Left colon (tissue), 2 donors: ENCODE results near the gene KCNJ10. TPM values are rescaled to one million over a fixed set of nuclear protein-coding genes. Genes with fewer than 3 reads are reported as not detected.

Experiments used
- ATAC-seq: fragments of 200-7000 bp; cut with Tn5 transposase; one replicate; pipeline ENCODE4 v1.9.1; 2020; ENCODE audit warnings: mild to moderate bottlenecking, moderate library complexity
- DNase-seq, 2 donors: peaks; one replicate each; pipeline ENCODE4 v3.0.0-alpha.2; 2020
- intact Hi-C, 2 donors: fragments of 100-400 bp; cut with DNase I in 1 of 2; cut with micrococcal nuclease in 1 of 2; formaldehyde crosslinking; loops; one replicate each; pipeline versions ENCODE4 v1.11.2 to v1.14.0; 2022; cut with DNase I, micrococcal nuclease
- total RNA-seq, 2 donors: library from RNA; stranded (reverse); fragmentation: NEBNext Ultra II Directional; extraction: Animal tissue kit (Norgen Biotek cat#: 25700); gene quantifications; one replicate each; pipeline ENCODE4 v1.2.1, GENCODE V29; 2021
- donor health status: DM: no; HTN: no; CAD: no.
- donor health status: DM: yes; HTN: yes; CAD: no.

Gene KCNJ10
- total RNA-seq, 2 donors from 2014 or later, result 0.45 TPM; not detected in 1

DNA sequence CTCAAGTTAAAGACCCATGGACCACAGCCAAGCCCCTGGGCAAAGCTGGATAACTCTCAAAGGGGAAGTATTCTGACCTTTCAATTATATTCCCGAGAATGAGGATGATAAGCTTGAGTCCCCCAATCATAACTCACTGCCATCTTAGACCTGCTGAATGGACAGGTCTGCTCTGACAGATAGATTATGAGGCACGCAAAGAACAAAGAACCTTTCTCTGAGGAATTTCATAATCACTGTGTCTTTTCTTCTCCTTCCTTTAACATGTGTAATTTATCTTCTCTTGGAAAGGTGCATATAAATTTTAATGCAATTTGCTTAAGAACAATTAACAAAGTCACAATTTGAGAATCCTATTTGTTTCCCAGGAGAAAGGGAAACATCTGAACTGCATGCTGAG lies 60.2 kb downstream of the KCNJ10 start:
- no peak for ATAC-seq
- intact Hi-C loops, result loop anchor here (5.0 kb wide), 2 partner anchors 72 to 212 kb away; no protein-coding TSS in a partner anchor
- DNase-seq, result no peak

DNA sequence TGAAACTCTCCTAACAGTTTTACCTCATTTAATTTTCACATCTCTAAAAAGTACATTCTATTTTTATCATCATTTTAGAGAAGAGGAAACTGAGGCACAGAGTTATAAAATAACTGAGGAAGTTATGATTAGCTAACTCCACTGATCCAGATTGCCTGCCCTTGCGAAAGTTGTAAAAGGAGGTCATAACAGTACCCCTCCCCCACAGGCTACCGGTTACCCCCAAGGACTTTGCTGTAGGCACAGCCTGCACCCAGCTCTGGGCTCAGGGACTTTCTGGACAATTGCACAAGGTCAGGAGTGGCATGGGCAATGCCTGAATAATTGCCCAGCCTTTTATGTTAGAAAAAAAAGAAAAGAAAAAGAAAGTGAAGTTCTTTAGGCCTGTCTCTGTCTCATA lies 60.9 kb downstream of the KCNJ10 start:
- no peak for ATAC-seq
- intact Hi-C loops, result loop anchor here (5.0 kb wide), 2 partner anchors 72 to 212 kb away; no protein-coding TSS in a partner anchor
- DNase-seq, result no peak

DNA sequence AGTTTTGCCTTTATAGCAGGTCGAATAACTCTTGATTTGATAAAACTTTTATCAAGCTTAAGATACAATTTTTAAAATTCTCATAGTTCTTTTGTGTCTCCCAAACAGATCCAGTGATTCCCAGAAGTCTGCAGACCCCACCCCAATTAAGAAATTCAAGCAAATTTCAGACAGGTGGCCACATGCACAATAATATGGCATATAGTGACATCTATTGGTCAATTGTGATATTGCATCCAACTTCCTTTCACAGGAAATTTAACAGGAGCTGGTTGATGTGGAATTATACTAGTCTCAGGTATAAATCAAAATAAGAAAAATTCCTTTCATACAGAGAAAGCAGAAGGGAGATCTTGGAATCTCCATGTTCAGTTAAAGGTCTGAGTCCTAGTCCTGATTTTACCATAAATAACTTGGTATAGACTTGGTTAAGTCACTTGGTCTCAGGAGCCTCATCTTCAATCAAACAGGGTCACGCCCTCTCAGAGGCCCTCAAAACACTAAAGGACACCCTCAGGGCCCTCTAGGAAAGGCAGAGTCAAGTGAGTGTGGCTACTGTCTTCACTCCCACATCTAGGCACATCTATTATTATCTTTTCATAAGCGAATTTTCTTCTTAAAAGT lies 62.3 kb downstream of the KCNJ10 start:
- ATAC-seq, result no peak
- DNase-seq, result no peak

DNA sequence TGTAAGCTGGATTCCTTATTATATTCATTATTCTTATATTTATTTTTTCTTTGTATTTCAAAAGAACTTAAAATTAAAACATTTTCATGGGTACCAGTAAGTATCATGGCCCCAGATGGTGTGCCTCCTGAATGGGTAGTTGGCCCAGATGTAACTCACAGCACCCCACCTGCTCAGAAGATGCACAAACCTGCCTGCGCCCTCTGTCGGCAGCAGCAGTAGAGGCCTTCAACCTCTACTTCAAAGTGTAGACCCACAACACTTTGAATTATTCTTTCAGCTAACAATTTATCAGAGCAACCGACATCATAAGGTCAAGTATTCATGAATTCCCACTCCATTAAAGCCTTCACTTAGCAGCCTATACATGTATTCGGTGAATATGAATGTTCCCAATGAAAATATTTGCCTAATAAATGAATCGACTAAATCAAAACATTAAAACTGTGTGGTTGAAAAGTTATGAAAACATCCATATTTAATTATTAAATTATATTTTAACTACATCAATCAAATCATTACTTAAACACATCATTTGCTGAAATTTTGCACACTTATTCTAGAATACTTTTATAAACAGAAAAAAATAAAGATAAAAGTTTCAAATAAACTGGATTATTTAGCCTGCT lies 63.5 kb downstream of the KCNJ10 start:
- ATAC-seq (peak; percentile 86), DNase-seq (peak; percentile 62 to 87)
- intact Hi-C loops, result loop anchor here (2.0 to 5.0 kb wide), 3 partner anchors 69 to 209 kb away; no protein-coding TSS in a partner anchor

More for the DNA sequence above, 62.3 kb downstream of the KCNJ10 start:
- intact Hi-C loops, result loop anchor here (2.0 to 5.0 kb wide), 3 partner anchors 70 to 210 kb away; no protein-coding TSS in a partner anchor

DNA sequence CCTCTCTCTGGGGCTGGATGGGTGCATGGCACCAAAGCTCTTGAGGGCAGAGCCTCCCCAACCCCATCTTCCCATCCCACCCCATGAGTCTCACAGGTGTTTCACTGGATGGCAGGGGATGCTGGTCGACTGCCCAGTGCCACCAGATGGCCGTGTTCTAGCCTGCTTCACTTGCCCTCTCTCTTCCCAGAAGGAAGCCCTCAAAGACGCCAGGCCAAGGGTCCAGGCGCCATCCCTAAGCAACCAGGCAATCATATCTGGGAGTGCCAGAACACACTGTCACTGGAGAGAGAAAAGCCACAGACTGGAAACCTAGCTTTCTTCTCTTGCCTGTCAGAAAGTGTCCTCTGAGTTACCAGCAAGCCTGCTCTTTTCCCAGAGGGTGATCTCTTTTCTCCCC lies 64.9 kb downstream of the KCNJ10 start:
- ATAC-seq (peak; percentile 10), DNase-seq (no peak)
- intact Hi-C loops, result loop anchor here (5.0 kb wide), 2 partner anchors 68 to 208 kb away; no protein-coding TSS in a partner anchor

DNA sequence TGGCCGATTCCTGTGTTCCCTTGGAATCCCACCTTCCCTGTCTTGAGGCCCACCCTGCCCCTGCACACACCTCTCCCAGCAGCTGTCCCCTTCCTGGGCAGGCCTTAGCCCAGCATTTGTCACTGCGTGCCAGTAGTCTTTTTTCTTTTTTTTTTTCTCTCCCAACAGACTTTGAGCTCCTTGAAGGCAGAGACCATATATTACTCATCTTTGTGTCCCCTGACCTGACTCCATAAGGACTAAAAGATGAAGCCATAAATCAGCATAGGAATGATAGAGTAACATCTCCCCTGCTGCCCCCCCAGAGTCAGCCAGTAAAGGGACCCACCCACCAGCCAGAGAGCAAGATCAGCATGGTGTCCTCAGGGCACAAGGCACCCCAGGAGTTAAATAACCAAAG lies 65.5 kb downstream of the KCNJ10 start:
- ATAC-seq (peak; percentile 61), DNase-seq (no peak)
- intact Hi-C loops, result no loop called here

DNA sequence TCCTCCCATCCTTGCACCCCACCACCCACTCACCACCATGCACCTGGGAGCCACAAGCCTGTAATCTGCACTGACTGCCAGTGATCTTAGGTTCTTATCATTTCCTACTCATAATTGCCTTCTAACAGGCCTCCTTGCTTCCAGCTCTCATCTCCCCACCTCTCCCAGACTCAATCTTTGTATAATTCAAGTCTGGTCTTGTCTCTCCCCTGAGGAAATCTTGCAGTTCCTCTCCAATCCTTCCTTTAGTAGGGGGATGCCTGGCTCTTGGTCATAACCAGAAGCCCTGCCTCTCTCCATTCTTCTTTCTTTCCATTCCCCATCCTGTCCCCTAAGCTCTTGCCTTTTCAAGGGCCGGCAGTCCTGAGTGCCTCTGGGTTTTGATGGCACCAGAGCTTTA lies 66.0 kb downstream of the KCNJ10 start:
- no peak for DNase-seq
- intact Hi-C loops, result no loop called here
- no peak for ATAC-seq

DNA sequence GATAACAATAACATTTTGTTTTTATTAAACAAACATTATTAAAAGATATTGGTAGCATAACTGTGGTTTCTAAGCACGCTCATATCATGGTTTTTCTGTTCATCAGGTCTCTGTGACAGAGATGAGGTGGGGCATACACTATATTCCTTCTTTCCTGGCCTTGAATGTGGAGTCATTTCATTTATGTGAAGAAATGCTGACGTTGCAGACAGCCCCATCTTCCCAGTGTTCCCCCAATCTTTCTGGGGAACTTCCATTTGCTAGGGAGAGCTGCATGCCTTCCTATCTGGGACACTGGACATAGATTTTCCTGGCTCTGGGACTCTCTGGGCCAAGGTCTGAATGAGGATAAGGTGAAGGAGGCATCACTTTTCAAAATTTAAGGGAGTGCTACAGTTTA lies 68.5 kb downstream of the KCNJ10 start:
- ATAC-seq, result no peak
- no peak for DNase-seq
- intact Hi-C loops, result no loop called here

DNA sequence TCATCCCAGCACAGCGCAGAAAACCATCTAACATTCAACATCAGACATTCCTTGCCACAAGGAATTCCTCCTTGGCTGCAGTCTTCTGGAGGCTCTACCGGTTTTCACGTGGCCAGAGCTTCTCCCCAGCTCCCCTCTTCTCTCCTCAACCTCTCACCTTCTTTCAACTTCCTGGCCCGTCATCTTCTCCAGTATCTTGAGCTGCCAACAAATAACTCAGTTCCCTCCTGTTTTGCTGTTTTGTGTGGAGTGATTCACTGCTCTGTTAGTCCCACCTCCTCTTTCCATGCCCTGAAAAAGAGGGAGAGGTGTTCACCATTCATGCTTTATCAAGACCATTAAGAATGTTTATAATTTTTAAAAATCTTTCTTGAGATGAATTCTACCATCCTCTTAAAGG lies 70.8 kb downstream of the KCNJ10 start:
- intact Hi-C loops, result no loop called here

DNA sequence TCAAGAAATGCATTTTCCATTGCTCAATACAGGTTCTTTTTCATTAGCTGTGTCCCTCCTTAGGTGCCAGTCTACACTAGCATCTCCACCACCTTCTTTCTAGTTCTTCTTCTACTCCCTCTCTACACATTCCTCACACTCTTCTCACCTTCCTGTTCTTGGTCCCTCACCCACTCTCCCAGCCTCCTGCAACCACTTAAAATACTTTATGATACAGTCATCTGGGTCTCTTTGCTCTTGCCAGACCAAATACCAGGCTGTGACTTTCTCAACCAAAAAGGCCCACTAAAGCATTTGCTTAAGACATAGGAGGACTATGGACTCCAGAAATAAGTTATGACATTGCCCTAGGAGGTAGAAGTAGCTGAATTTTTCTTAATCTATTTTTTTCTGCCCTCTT lies 73.3 kb downstream of the KCNJ10 start:
- DNase-seq, result no peak
- intact Hi-C loops, result no loop called here
- ATAC-seq, result no peak

More for the DNA sequence above, 70.8 kb downstream of the KCNJ10 start:
- DNase-seq (no peak), ATAC-seq (no peak)

DNA sequence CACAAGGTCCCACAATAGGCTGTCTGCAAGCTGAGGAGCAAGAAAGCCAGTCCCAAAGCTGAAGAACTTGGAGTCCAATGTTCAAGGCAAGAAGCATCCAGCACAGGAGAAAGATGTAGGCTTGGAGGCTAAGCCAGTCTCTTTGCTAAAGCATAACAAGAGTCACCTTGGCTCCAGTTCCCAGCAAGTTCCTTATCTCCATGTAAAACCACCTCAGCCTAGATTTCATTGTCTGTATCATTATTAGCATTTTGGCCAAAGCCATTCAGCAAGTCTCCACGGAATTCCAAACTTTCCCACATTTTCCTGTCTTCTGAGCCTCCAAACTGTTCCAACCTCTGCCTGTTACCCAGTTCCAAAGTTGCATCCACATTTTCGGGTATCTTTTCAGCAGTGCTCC lies 75.1 kb downstream of the KCNJ10 start:
- intact Hi-C loops, result no loop called here
- DNase-seq (no peak), ATAC-seq (no peak)

DNA sequence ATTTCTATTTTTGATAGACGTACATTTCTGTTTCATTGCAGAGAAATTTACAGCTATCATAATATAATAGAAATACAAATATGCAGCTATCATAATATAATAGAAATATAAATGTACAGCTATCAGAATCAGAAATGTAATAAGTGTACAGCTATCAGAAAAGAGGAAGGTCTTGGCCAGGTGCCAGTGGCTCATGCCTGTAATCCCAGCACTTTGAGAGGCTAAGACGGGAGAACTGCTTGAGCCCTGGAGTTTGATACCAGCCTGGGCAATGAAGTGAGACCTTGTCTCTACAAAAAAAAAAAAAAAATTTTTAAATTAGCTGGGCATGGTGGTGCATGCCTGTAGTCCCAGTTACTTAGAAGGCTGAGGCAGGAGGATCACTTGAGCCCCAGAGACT lies 76.0 kb downstream of the KCNJ10 start:
- ATAC-seq, result no peak
- intact Hi-C loops, result no loop called here
- no peak for DNase-seq

DNA sequence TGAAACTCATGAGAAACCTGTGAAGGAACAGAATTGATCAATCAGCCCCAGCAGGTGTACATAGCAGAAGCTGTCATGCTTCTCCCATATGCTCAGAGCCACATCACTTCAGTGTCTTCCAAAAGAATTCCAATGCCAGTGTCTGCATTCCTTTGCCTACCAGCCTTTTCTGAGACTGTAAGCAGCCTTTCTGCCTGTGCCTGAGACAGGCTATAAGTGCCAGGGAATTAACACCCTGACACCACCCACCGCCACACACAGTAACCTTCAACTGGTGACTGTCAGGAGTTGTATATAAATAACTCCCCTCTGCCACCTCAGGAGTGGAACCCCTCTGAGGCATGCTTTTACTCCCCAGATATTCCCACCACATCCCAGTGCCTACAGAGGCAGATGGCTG lies 77.8 kb downstream of the KCNJ10 start:
- ATAC-seq, result no peak
- intact Hi-C loops, result no loop called here
- DNase-seq, result no peak

DNA sequence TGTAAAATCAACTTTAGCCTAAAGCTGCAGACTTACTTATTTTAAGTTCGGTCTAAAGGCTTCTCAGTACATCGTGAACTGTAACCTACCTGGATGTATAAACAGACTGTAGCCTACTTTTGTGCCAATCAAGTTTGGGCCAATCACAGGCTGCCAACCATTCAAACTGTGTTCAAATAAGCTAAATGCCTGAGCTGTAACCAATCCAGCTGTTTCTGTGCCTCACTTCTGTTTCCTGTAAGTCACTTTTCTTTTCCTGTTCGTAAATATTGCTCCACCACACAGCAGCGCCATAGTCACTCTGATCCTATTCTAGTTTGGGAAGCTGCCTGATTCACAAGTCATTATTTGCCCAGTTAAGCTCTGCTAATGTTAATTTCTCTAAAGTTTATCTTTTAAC lies 78.4 kb downstream of the KCNJ10 start:
- ATAC-seq (peak; percentile 67), DNase-seq (no peak)
- intact Hi-C loops, result no loop called here

DNA sequence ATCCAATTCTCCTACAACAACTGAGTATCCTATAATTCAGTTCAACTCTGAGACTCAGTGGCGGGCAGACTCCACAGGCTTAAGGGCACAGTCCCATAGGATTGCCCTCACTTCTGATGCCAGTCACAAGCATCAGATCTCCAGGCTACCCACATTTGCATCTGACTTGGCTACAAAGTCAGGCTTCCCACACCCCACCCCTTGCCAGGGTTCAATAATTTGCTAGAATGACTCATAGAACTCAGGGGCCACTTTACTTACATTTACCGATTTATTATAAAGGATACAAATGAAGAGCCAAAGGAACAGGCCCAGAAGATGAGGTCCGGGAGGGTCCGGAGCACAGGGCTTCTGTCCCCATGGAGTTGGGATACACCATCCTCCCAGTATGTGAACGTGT lies 80.0 kb downstream of the KCNJ10 start:
- DNase-seq, result no peak
- intact Hi-C loops, result no loop called here
- no peak for ATAC-seq

DNA sequence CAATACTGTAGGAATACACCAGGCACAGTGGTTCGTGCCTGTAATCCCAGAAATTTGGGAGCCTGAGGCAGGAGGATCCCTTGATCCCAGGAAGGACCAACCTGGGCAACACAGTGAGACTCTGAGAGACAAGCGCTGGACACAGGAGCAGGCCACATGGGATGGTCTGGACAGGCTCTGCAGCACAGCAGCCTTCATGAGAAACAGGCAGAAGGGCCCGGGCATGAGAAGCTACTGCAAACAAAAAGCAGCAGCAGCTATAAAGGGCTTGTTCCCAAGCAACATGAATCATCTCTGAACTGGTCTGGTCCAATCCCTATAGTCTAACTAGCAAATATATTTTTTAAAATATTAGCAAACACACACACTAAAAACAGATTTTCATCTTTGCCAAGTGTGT lies 80.4 kb downstream of the KCNJ10 start:
- intact Hi-C loops, result no loop called here
- ATAC-seq (no peak), DNase-seq (no peak)

DNA sequence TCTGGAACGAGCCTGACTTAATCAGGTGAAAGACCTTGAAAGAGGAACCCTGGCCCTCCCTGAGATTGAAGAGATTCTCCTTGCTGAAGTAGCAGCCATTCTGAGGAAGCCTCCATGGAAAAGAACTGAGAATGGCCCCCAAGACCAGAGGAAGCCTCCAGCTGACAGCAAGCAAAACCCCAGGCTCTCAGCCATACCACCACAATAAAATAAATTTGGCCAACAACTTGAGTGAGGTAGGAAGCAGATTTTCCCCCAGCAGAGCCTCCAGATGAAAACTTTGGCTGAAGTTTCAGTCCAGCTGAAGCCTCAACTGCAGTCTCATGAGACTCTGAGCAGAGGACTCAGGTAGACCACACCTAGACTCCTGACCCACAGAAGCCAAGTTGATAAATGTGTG lies 82.0 kb downstream of the KCNJ10 start:
- DNase-seq (no peak), ATAC-seq (no peak)
- intact Hi-C loops, result no loop called here

DNA sequence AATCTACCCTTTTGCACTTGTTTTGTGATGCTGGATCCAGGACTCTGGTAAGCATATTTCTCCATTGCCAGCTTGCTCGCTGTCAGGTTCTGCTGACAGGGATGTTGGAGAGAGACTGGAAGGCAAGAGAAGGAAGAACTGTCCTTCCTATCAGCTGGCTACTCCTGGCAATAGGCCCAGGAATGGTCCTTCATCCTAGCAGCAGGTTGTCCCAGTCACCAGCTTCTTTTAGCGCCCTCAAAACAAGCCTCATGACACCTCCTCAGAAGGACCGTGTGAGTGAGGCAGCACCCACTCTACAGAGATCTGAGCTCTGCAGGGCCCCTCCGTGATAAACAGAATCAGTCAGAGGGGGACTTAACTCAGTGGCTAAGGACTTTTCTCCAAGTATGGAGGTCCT lies 82.8 kb downstream of the KCNJ10 start:
- intact Hi-C loops, result no loop called here
- ATAC-seq (no peak), DNase-seq (no peak)

DNA sequence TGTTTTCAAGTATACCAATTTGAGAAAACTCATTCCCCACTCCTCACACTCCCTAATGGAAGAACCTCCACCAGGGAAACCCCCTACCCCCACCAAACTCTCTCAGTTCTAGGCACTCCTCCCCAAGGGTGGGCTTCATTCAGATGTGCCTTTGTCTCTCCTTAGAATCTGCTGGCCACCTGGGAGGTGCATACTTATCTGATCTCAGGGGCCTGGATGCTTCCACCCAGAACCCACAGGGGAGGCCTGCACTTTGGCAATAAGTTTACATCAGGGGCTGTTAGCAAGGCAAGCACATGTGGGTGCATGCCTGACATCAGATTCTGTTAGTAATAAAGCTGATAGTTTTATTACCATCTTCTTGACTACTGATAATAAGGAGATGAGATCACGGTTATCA lies 83.4 kb downstream of the KCNJ10 start:
- intact Hi-C loops, result no loop called here
- DNase-seq, result no peak
- peak; percentile 15 for ATAC-seq

DNA sequence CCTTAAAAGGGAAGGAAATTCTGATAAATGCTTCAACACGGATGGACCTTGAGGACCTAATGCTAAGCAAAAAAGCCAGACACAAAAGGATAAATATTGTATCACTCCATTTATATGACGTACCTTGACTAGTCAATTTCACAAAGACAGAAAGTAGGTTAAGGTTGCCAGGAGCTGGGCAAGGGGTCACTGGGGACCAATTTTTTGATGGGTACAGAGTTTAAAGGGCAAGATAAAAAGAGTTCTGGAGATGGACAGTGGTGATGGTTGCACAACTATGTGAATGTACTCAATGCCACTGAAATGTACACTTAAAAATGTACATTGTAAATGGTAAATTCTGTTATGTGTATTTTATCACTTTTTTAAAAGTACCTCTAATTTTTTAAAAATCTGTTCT lies 83.9 kb downstream of the KCNJ10 start:
- DNase-seq, result no peak
- ATAC-seq, result no peak
- intact Hi-C loops, result no loop called here

DNA sequence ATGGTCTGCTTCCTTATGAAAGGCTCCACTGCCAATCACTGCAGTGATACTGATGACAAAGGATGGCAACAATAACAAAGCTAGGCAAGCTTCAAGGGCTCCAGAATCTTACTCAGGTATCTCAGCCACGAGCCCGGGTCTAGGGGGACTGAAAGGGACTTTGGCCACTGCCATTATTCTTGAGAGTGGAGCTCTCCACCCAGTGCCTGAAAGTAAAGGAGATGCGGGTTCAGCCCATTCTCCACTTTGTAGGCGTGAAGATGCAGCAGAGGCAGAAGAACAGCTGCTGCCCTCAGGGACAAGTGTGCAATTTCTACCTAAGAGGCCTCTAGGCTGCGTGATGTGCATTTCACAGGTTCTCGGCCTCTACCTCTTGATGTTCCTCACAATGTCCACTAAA lies 84.5 kb downstream of the KCNJ10 start:
- peak; percentile 16 for ATAC-seq
- no peak for DNase-seq
- intact Hi-C loops, result no loop called here
